HG02759 (cell line): Measurements from ENCODE around the gene ANXA9.

ENCODE experiments used
- ATAC-seq: cut with Tn5 transposase; IDR thresholded peaks from one replicate; pipeline ENCODE4 v1.9.1; 2021; ENCODE audit warnings: mild to moderate bottlenecking, moderate library complexity; ENCODE audit not compliant: unreplicated experiment

ANXA9 gene

DNA sequence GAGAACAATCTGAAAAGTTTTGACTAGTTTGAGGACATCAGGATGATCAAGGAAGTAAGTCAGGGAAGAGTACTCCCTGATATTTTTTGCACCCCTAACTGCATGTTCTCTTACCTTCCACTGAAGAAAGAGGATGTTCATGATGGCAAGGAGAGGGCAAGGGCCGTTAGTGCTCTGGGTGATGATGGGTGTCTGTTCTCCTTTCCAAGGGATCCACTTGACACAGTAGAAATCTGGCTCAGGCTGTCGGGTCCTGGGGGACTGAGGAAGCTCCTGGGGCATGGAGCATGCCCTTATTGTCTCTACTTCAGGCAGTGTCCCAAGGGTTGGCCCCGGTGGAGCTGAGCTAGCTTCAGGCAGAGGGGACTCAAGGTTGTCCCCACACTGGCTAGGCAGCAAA is 20.0 kb downstream of the ANXA9 start:
- ATAC-seq, result no peak

DNA sequence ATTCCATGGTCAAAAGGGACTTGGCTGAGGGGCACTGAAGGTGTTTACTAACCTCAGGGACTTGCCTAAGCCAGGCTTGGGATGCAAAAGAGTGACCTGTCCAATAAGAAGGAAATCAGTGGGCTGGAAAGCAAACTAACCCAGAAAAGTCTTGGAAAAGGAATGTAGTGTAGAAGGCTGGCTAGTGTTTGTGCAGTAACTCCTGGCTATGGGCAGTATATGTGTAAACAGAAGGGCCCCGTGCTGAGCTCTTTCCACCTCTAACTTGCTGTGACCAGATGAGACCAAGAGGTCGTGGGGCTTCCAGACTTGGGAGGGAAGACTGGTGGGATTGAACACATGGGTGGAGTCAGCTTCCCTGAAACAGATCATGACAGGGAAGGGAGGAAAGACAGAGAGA is 20.5 kb downstream of the ANXA9 start:
- ATAC-seq, result no peak

DNA sequence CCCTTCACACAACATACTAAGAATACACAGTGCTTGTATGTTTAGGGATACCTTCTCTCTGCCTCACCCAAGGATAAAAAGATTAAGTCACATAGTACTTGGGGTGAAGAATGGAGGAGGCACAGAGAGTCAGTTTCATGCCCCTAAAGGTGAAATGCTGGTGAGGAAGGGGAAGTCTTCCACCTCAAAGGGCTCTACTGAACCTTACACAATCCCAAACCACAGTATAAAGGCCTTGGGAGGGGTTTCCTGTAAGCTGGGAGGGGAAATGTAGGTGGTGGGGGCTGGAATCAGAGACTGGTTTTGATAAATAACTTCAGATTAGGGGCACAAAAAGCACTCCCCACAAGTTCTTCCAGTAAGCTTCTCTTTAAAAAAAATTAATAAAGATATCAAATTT is 21.1 kb downstream of the ANXA9 start:
- ATAC-seq, result no peak

DNA sequence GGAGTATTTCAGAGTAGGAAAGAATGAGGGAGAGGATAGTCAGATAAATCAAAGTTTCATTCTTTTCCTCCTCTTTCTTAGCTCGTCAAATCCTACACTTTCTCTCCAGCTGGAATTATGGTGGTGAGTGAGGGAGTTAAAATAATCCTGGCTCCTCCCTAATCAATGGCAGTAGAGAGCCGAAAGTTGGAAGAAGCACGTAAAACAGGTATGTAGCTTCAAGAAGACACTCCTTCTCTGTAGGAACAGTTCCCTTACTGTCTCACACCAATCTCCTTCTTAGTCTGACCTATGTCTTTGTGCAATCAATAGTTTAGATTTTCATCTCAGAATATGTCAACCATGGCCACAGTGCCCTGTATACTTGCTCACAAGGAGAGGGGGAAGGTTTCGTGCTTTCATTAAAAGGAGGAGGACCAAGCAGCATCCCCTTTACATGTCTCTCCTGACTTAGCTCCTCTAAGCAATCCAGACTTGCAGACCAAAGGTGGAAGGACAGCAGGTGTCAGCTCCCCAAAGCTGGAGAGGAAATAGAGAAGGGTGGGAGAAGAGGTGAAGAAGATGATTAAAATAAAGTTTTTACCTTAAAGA is 23.7 kb downstream of the ANXA9 start:
- no peak for ATAC-seq

DNA sequence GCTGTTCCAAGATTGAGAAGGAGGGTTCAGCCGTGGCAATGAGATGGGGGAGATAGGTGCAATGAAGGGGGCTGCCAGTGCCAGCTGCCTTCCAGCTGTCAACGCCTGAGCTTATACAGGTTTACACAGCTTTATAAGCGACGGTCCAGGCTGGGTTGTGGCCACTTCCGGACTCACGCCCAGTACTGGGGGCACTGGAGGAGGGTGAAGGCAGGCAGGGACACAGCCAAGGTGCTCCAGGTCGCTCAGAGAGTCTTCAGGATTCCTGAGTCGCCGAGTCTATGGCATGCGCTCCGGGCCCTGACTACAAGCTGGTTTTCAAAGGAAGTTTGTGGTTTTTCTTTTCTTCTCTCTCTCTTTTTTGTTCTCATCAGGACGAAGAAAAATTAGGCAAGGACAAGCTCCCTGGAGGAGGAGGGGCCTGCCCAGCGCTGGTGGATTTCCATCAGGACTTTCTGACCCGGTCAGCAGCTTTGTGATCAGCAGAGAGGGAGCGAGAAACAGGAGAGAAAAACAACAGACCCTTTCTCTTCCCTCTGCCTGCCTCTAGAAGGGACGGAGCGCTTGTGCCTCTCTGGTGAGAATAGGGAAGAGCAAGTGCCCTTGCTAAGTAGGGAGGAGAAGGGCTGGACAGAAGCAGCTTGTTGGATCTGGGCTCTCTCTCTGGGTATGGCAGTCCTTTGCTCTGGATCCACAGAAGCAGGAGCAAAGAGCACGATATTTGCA is 24.4 kb downstream of the ANXA9 start, which contains the start of gene MINDY1:
Gene MINDY1, minus strand, starts transcription at position 576 of the 726 bp plus-strand sequence. CDS start 4,285 bp downstream, outside the sequence.
- no peak for ATAC-seq

DNA sequence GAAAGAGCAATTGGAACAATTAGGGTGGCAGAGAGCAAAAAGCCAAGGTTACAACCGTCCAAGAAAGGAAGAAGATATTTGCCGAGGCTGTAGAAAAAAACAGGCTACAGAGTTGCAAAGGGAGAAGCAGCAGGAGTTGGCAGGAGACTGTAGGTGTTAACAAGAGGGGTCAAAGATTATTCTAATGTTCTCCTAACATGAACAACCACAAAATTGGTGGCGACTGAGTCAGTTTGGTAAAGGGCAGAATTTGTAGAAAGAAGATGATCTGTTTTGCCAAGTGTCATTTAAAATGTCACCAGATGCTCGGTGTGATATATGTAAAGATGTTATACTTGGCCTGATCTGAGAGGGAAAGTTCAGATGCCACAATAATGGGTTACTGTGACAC is 25.8 kb downstream of the ANXA9 start:
- ATAC-seq, result no peak

DNA sequence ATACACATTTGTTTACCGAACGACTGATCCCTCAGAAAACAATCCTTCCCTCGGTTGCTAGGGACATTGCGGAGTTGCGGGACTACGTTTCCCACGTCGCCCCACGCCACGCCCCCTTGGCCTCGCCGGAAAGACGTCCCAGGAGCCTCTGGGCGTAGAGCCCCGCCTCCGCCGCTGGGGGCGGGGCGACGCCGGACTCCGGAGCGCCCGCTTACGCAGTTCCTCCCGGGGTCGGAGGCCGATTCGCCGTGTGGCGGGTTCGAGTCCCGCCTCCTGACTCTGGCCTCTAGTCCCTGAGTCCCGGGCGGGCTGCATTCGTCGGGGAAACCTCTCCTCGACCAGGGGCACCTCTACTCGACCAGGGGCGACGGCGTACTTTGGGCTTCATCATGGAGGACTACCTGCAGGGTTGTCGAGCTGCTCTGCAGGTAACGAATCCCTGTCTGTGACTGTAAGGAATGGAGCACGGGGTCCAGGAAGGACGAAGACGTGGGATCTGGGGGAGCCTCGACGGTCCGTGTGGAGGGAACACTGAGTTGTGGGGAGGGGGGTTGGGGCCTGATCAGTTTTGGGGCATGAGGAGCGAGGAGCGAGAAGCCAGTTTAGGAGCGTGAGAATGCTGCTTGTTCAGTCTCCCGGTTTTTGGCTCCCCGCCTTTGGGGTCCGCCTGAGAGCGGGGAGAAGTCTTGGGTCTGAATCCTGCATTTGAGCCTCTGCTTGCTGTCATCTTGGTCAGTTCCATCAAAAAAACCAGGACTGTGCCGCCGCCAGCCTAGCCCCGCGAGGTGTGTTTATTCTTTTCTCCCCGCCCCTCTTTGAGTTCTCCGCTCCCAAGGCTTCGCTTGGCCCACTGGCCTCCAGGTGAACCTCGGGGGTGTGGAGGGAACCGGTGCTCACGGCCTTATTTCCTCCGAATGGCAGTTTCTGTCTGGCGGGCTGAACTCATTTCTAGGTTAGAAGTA is 26.4 kb downstream of the ANXA9 start, which contains the start of gene PRUNE1:
Gene PRUNE1, plus strand, starts transcription at position 206 of the 962 bp plus-strand sequence. Its CDS starts 184 bp downstream, at position 390.
- peak; percentile 81 for ATAC-seq

DNA sequence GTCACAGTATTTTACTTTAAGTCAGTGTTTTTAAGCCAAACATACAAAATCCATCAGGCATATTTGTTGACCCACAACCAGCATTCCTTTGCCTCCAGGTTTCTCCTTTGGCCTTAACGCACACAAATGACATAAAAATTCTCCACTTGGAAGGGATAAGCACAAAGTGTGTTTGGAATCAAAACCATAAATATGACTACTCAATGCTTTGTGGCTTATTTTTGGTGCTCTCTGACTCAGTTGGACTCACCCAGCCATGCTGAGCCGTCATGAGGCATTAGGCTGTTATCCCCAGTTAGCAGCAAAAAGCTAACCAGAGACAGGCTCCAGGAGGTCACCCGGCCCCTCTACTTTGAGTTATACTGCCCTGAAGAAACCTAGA is 27.1 kb downstream of the ANXA9 start:
- no peak for ATAC-seq

DNA sequence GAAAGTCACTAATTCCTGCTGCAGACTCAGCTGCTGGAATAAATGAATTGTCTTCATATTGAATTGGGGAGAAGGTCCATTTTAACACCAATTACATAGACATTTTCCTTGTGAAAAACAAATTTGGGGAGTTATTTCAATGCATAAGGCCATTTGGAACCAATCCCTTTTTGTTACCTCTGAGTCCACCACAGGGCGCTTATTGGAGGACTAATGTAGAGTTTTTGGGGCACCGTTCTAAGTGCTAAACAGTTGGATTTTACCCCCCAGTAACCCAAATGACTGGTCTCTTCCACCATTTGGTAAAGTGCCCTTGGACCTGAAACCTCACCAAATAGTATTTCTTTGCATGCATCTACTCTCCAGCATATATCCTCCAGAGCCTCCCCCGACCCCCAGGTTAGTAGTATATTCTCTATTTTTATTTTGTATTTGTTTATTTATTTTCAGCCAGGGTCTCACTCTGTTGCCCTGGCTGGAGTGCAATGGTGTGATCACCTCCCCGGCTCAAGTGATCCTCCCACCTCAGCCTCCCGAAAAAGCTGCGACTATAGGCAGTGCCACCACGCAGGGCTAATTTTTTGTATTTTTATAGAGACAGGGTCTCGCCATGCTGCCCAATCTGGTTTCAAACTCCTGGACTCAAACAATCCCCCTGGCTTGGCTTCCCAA is 27.7 kb downstream of the ANXA9 start:
- no peak for ATAC-seq

DNA sequence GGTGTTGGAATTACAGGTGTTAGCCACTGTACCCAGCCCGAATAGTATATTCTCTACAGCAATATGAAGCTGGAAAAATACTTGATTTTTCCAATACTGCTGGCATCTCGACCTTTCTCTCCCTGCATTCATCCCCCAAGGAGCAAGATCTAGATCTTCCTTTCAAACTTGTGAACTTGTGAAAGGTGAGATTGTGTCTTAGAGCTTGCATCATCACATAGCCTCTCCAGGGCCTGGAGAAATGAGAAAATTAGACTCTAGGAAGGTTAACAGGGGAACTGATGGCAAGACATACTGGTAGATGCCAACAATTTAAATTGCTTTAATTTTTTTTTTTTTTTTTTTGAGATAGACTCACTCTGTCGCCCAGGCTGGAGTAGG is 28.2 kb downstream of the ANXA9 start:
- no peak for ATAC-seq

DNA sequence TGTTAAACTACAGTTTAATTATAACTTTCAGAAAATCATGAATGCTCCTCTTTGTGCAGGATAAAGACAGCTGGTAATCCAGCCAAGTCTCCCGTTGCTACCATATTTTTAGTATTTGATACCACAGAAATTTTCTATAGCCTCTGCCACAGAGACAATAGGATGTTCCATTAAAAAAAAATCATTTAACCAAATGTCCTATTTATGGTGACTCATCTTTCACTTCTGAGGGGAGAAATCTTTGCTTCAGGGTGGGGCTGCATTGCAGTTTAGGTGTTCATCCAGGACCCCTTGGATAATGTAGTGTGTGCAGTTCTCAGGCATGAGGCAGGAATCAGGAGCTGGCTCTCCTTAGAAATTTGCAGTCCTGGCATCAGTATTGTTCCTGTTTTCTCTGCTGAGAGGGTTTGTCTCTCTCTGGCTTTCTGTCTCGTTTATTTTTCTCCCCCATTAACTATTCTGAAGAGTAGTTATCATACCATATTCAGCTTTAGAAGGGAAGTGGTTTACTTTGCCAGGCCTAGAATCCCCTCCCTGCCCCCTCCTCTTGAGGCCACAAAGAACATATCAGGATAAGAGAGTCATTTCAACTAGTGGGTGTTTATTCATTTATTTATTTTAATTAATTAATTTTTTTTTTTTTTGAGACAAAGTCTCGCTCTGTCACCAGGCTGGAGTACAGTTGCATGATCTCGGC is 29.2 kb downstream of the ANXA9 start:
- no peak for ATAC-seq

DNA sequence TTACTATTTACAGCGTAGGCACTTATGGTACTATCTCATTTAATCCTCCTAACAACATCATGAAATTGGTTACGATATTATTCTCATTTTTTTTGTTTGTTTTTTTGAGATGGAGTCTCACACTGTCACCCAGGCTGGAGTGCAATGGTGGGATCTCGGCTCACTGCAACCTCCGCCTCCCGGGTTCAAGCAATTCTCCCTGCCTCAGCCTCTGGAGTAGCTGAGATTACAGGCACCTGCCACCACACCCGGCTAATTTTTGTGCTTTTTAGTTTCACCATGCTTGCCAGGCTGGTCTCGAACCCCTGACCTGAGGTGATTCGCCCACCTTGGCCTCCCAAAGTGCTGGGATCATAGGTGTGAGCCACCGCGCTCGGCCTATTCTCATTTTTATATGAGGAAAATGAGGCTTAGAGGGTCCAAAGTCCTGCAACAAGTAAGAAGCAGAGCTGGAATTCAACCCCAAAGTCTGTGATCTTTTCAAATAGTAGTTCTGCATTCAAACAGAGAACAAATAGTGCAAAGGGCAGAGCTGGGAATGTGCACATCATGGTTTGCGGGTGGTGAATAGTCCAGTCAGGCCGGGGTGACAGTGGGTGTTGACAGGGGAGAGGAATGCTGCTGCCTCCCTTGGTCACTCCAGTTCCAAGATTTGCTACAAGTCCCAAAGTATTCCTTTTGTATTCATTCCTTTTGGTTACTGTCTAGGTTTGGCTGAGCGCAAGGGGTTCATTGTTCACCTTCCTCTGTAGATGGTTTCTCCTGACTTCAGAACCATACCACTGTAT is 30.8 kb downstream of the ANXA9 start:
- ATAC-seq, result no peak

DNA sequence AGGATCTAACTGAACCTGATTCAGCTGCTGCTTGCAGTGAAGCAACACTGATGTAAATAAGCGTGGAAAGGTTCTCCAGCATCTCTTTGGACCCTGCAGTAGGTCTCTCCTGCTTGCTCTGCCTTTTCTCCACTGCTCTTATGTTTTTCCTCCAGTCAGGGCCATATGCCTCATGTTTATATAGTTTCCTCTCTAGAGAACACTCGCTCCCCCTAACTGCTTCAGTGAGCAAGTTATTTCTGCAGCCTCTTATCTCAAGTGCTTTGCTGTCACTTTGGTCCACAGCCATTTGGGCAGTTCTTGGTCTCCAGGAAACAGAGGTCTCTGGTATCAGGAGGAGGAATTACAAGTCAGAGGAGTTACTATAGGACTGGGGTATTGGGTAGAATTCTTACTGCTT is 31.4 kb downstream of the ANXA9 start:
- ATAC-seq, result no peak

DNA sequence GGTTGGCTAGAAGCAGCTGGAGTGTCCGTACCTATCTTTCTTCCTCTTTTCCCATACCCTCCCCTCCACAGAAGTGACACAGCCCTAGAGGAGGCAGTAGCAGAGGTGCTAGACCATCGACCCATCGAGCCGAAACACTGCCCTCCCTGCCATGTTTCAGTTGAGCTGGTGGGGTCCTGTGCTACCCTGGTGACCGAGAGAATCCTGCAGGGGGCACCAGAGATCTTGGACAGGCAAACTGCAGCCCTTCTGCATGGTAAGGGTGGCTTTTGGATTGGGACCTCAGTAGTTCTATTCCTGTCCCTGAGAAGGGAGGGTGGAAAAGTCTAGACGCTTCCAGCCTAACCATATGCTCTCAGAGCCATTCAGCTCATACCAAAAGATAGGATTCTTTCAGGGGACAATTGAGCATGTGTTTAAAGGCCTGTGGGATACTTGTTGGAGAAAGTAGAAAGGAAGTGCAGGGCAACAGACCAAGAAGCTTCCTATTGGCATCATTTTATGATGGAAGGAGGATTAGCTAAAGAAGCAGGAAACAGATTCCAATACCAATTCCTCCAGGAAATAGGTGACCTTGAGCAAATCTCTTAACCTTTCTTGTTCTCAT is 42.6 kb downstream of the ANXA9 start:
- no peak for ATAC-seq

DNA sequence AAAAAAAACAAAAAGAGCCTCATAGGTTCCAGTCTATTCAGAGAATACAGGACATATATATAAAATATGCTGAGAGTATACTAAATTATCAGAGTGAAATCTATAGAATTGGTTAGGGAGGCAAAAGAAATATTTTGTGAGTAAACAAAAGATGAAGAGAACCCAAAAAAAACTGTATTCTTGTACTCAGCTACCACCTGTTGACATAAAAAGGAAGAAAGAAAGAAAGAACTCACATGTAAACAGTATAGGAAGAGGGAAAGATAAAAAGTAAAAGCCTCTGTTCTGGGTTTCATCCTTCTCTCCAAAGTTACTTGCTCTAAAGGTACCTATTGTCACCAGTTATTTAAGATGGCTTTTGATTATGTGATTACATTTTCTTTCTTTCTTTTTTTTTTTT is 44.4 kb downstream of the ANXA9 start:
- ATAC-seq, result no peak

DNA sequence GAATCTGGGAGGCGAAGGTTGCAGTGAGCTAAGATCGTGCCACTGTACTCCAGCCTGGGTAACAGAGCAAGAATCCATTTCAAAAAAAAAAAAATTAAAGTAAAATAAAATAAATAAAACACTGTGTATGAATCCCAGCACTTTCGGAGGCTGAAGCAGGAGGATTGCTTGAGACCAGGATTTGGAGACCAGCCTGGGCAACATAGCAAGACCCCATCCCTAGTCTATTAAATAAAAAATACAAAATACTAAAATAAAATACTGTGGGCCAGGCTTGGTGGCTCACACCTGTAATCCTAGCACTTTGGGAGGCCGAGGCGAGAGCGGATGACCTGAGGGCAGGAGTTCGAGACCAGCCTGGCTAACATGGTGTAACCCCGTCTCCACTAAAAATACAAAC is 50.1 kb downstream of the ANXA9 start:
- ATAC-seq, result no peak

DNA sequence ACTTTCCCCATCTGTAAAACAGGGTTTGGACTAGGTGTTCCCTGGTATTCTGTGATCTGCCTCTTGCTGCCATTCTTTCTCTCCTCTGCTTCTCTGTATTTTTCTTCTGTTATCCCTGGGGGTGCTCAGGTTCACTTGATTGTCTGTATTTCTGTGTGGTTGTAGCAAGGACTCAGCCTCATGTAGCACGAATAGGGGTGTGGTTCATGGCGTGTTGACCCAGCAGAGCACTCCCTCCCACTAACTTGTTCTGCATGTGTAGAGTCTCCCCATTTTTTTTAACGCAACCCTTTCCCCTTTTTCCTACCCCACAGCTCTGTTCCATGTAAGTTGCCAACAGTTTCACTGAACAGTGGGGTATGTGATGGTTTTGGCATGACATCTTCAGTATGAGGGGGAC is 53.1 kb downstream of the ANXA9 start:
- no peak for ATAC-seq

DNA sequence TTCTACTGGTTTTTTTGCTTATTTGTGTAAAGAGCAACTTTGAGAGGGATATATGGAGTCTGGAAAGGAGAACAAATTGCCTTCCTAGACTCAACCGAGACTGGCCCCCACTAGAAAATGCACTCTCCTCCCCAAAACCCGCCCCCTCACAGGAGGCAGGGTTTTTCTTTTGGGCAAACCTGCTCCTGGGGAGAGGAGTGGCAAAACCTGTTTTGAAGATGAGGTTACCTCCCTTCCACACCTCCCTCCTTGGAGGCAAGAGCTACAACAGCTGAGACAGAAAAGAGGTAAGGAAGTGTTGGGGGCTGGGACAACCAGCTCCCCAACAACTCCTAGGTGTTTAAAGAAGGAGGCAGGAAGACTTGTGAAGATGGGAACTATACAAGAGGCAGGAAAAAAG is 54.3 kb downstream of the ANXA9 start, which contains the start of gene BNIPL:
Gene BNIPL, plus strand, starts transcription at position 231 of the 400 bp plus-strand sequence. Its CDS starts 140 bp downstream, at position 371.
- ATAC-seq, result no peak

DNA sequence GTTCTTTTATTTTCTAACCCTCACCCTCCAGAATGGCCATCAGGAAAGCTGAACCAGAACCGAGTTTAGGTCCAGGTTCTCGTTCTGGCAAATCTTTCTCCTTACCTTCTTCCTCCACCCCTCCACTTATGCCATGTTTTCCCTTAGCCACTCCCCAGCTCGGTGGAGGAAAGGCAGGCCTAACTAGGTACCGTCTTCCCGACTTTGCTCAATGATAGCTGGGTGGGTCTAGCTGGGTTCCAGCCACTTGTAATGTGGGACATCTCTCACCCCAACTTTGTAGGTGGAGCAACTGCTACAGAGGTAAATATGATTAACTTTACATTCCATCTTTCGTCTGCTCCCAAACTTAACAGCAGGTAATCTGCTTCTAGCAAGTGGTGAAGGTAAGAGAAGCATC is 54.9 kb downstream of the ANXA9 start:
- ATAC-seq, result no peak
